HEK293 (cell line): Measurements from ENCODE around the gene SUSD6.

Source experiments
- ZNF140 ChIP-seq: fragments of 450-650 bp; formaldehyde crosslinking; IDR thresholded peaks from 2 replicates; pipeline ENCODE4 v1.5.1; 2016; ENCODE audit warnings: missing biosample characterization, missing genetic modification characterization
- ZNF292 ChIP-seq: fragments of 450-650 bp; formaldehyde crosslinking; IDR thresholded peaks from 2 replicates; pipeline ENCODE4 v1.5.1; 2016; ENCODE audit warnings: low read depth, missing biosample characterization, missing genetic modification characterization, borderline replicate concordance
- ZNF394 ChIP-seq: fragments of 450-650 bp; formaldehyde crosslinking; IDR thresholded peaks from 2 replicates; pipeline ENCODE4 v1.5.1; 2016; ENCODE audit warnings: missing biosample characterization, missing genetic modification characterization, mild to moderate bottlenecking, moderate library complexity, borderline replicate concordance
- TF ChIP-seq, protein P1 (sequence below): fragments of 450-650 bp; formaldehyde crosslinking; IDR thresholded peaks from 2 replicates; pipeline ENCODE4 v1.5.1; 2016; ENCODE audit warnings: missing biosample characterization, missing genetic modification characterization

DNA sequence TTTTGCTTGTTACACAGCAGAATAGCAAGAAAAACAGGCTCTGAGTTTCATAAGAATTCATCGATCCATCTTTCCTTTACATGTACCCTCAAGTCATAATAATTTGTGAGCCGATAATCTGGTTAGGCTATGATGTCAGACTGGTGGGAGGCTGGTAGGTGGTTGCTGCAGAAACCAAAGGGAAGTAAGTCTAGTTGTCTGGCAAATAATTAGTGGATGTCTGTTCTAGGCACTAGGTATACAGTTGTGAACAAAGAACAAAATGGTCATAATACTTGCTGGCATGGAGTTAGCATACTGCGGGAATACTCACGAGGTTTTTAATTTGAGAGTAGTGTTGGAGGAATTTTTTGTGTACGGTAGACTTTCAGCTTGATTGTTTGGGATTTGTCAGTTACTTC lies 8.8 kb downstream of the SUSD6 start:
- no peak for TF ChIP-seq ZNF292 (tag by site-specific recombination)
- no peak for TF ChIP-seq ZNF140 (tag by site-specific recombination)
- TF ChIP-seq, protein P1, sequence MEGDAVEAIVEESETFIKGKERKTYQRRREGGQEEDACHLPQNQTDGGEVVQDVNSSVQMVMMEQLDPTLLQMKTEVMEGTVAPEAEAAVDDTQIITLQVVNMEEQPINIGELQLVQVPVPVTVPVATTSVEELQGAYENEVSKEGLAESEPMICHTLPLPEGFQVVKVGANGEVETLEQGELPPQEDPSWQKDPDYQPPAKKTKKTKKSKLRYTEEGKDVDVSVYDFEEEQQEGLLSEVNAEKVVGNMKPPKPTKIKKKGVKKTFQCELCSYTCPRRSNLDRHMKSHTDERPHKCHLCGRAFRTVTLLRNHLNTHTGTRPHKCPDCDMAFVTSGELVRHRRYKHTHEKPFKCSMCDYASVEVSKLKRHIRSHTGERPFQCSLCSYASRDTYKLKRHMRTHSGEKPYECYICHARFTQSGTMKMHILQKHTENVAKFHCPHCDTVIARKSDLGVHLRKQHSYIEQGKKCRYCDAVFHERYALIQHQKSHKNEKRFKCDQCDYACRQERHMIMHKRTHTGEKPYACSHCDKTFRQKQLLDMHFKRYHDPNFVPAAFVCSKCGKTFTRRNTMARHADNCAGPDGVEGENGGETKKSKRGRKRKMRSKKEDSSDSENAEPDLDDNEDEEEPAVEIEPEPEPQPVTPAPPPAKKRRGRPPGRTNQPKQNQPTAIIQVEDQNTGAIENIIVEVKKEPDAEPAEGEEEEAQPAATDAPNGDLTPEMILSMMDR (tag by site-specific recombination) = no peak
- no peak for TF ChIP-seq ZNF394 (tag by site-specific recombination)
